Esophagus (tissue), 2 donors: ENCODE data around the gene TRAPPC10. TPM values are rescaled to one million over a fixed set of nuclear protein-coding genes. Genes with fewer than 3 reads are reported as not detected.

Source experiments
- H3K27ac ChIP-seq, 2 donors: one replicate each; pipeline ENCODE4 v1.5.1; 2013; ENCODE audit warnings: low read depth in 2 of 2, mild to moderate bottlenecking in 2 of 2, inconsistent platforms in 1 of 2, low read length in 1 of 2, moderate library complexity in 1 of 2
- H3K27me3 ChIP-seq, 2 donors: one replicate each; pipeline ENCODE4 v1.6.1; 2013; ENCODE audit warnings: low read length in 2 of 2, control low read depth in 1 of 2, mild to moderate bottlenecking in 1 of 2; ENCODE audit not compliant: insufficient read depth in 2 of 2, control insufficient read depth in 1 of 2
- H3K36me3 ChIP-seq, 2 donors: one replicate each; pipeline ENCODE4 v1.6.1; 2013; ENCODE audit warnings: low read length in 1 of 2; ENCODE audit not compliant: control insufficient read depth in 2 of 2, insufficient read depth in 2 of 2
- H3K4me1 ChIP-seq, 2 donors: one replicate each; pipeline ENCODE4 v1.6.1; 2013; ENCODE audit warnings: low read length in 1 of 2; ENCODE audit not compliant: control insufficient read depth in 2 of 2, insufficient read depth in 2 of 2
- H3K4me3 ChIP-seq, 2 donors: one replicate each; pipeline ENCODE4 v1.5.1; 2013; ENCODE audit warnings: low read length in 2 of 2, mild to moderate bottlenecking in 2 of 2, low read depth in 1 of 2, moderate library complexity in 1 of 2
- H3K9me3 ChIP-seq, 2 donors: one replicate each; pipeline ENCODE4 v1.6.1; 2013; ENCODE audit warnings: mild to moderate bottlenecking in 2 of 2, low read depth in 1 of 2, low read length in 1 of 2, moderate library complexity in 1 of 2; ENCODE audit not compliant: control insufficient read depth in 2 of 2, insufficient read depth in 1 of 2
- WGBS, 2 donors: extraction: QIAGEN DNeasy Blood & Tissue Kit; methylation state at CpG; one replicate each; pipeline ENCODE4 v1.1.7; 2013; 5-methylcytosine and 5-hydroxymethylcytosine counted together
- polyA plus RNA-seq, 2 donors: library from polyadenylated mRNA; stranded (reverse); fragments of 200-250 nt; gene quantifications; one replicate each; pipeline ENCODE4 v1.2.3, GENCODE V29; 2013
- donor health status: healthy with polysubstance abuse.
- donor health status: Bipolar disorder and iron deficiency.

Gene TRAPPC10
- polyA plus RNA-seq, 2 donors = 6.8 to 7.7 TPM

DNA sequence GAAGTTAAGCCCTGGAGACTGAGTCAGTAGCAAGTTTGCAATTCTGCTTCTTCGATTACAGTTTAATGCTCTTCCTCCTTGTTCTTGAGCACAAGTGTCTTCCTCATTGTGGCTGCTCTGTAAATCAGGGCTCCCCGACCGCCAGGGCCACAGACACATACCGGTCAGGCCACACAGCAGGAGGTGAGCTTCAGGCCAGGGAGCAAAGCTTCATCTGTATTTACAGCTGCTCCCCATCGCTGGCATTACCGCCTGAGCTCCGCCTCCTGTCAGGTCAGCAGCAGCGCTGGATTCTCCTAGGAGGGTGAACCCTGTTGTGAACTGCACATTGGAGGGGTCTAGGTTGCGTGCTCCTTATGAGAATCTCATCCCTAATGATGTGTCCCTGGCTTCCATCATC lies 1.7 kb upstream of the TRAPPC10 start:
- 75 to 79% methylated on average over 9 of the region's 9 CpGs for WGBS, 2 donors
- Histone ChIP-seq H3K27me3 (no peaks in the 10 kb centered on the region), H3K27ac (no peak overlapping the region), H3K36me3 (no peaks in the 10 kb centered on the region), H3K9me3 (no peaks in the 10 kb centered on the region), H3K4me3 (no peak overlapping the region), H3K4me1 (peaks cover 0 to 3% of the 10 kb centered on the region in 2 donors)

DNA sequence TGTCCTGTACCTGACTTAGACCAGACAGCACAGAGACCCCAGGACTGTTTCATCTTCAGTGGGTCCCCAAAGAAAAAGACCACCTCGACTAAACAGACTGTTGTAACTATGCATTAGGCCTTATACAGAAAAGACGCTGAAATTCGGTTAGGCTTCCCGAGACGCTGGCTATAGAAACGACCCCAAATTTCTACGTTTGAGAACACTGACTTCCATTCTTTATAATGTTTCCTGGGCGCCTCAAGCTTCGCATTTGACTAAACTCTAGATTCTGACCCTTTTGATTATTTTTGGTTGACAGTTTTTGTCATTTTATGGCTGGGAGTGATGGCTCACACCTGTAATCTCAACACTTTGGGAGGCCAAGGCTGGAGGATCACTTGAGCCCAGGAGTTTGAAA lies 986 bp upstream of the TRAPPC10 start:
- H3K9me3 ChIP-seq = no peaks in the 10 kb centered on the region
- H3K27ac ChIP-seq = no peak overlapping the region
- peak overlapping the region; percentile 94 to 96 for H3K4me3 ChIP-seq
- WGBS, 2 donors = 77 to 81% methylated on average over 9 of the region's 9 CpGs
- H3K4me1 ChIP-seq = peaks cover 0 to 3% of the 10 kb centered on the region in 2 donors
- no peaks in the 10 kb centered on the region for H3K27me3 ChIP-seq
- H3K36me3 ChIP-seq = no peaks in the 10 kb centered on the region

DNA sequence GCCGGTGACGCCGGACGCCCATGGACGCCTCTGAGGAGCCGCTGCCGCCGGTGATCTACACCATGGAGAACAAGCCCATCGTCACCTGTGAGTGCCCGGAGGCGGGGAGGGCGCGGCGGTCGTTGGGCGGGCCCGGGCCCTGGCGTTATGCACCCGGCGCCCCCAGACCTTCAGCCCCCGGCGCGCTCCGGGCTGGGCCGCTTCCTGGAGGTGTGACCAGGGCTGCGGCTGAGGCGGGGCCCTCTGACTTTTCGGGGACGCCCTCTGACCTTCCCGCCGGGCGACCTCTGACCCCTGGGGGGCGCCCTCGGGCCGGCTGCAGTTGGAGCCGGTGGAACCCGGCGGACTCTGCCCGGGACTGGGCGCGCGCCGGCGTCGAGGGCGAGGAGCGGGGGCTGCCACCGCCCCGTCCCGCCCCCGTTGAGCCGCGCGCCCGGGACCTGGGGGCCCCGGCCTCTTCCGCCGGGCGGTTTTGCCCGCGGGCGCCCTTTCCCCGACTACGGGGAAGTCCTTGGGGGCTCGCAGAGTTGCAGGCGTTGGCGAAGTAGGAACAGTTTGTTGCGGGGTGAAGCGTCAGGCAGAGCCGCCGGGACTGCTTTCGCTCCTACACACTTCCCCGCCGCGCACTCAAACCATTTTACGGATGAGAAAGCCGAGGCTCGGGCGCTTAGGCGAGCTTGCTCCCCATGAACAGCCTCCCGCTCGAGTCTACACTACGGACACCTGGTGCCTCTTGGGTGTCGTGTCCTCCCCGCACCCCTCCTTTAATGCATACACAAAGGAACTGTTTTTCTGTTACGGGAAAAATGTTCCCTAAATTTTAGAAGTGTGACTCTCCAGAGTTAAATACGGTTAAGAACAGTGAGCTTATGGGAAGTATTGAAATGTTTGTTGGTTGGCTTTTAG lies 618 bp downstream of the TRAPPC10 start:
- Histone ChIP-seq H3K36me3 (no peaks in the 10 kb centered on the region), H3K27ac (peak overlapping the region; percentile 96 to 97), H3K4me3 (peak overlapping the region; percentile 94 to 96), H3K4me1 (peaks cover 0 to 3% of the 10 kb centered on the region in 2 donors), H3K9me3 (no peaks in the 10 kb centered on the region), H3K27me3 (no peaks in the 10 kb centered on the region)
- 0% methylated on average over 54 to 87 of the region's 87 CpGs for WGBS, 2 donors

DNA sequence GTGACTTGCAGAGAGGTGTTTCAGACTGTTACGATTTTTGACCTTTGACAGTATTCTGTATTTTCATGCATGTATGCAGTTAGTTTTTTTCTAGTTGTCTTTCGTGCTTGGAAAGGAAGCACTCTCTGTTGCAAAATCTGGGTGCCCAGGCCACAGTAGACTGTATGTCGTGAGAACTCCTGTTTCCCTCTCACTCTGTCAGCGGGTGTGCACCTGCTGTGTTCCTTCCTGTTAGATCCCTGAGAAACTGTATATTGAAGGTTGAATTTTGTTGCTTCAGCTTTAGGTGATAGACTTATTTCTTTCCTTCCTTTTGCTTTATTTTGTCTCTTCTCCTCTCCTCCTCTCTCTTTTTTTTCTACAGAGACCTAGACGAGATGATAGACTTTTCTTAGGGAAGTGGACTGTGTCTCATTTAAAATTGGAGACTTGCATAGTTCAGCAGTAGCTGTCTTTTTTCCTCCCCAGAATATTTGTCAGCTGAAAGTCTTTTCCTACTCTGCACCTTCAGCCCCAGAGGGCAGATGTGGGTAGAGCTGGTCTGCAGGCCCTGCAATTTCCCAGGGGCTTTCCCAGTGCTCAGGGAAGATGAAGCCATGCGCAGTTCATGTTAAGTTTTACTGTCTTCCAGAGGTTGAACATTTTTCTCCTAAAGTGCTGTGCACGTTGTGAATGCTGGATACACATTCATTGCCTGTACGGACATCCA lies 1.4 kb downstream of the TRAPPC10 start:
- no peaks in the 10 kb centered on the region for H3K27me3 ChIP-seq
- 11 to 15% methylated on average over 8 of the region's 8 CpGs for WGBS, 2 donors
- peak overlapping the region; percentile 19 to 96 for H3K4me3 ChIP-seq
- H3K9me3 ChIP-seq = no peaks in the 10 kb centered on the region
- no peaks in the 10 kb centered on the region for H3K36me3 ChIP-seq
- H3K4me1 ChIP-seq = peaks cover 0 to 3% of the 10 kb centered on the region in 2 donors
- peak overlapping the region; percentile 35 to 96 for H3K27ac ChIP-seq

DNA sequence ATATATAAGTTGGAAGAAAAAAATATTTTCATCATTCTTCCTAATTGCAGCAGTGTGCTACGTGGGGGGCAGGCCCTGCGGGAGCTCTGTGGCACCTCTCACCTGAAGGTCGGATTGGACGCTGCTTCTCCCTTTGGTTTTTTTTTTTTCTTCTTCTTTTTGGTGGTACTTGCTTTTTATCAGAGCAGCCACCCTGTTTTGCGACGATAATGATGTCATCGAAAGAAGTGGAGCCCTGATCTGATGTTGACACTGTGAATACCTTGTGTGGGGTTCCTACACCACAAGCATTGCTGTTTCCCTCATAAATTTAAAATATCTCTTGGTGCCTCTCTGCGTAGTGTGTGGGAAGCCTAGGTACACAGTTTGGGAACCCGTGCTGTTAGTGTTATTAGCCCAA lies 5.5 kb downstream of the TRAPPC10 start:
- H3K36me3 ChIP-seq = no peaks in the 10 kb centered on the region
- no peak overlapping the region for H3K4me3 ChIP-seq
- H3K27ac ChIP-seq = no peak overlapping the region
- H3K4me1 ChIP-seq = peaks cover 0 to 3% of the 10 kb centered on the region in 2 donors
- H3K27me3 ChIP-seq = no peaks in the 10 kb centered on the region
- no peaks in the 10 kb centered on the region for H3K9me3 ChIP-seq
- 91 to 93% methylated on average over 9 of the region's 9 CpGs for whole genome bisulfite sequencing, 2 donors

DNA sequence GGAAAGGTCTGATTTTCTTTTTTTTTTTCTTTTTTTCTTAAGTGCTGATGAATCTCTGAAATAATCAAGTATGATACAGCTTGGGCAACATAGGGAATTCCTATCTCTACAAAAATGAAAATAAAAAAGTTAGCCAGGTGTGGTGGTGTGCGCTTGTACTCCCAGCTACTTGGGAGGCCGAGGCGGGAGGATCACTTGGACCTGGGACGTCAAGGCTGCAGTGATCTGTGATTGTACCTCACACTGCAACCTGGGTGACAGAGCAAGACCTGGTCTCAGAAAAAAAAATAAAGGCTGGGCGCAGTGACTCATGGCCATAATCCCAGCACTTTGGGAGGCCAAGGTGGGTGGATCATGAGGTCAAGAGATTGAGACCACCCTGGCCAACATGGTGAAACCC lies 6.0 kb downstream of the TRAPPC10 start:
- Histone ChIP-seq H3K27ac (no peak overlapping the region), H3K36me3 (no peaks in the 10 kb centered on the region), H3K9me3 (no peaks in the 10 kb centered on the region), H3K4me1 (peaks cover 0 to 3% of the 10 kb centered on the region in 2 donors), H3K4me3 (no peak overlapping the region), H3K27me3 (no peaks in the 10 kb centered on the region)
- 94 to 95% methylated on average over 5 of the region's 5 CpGs for WGBS, 2 donors

DNA sequence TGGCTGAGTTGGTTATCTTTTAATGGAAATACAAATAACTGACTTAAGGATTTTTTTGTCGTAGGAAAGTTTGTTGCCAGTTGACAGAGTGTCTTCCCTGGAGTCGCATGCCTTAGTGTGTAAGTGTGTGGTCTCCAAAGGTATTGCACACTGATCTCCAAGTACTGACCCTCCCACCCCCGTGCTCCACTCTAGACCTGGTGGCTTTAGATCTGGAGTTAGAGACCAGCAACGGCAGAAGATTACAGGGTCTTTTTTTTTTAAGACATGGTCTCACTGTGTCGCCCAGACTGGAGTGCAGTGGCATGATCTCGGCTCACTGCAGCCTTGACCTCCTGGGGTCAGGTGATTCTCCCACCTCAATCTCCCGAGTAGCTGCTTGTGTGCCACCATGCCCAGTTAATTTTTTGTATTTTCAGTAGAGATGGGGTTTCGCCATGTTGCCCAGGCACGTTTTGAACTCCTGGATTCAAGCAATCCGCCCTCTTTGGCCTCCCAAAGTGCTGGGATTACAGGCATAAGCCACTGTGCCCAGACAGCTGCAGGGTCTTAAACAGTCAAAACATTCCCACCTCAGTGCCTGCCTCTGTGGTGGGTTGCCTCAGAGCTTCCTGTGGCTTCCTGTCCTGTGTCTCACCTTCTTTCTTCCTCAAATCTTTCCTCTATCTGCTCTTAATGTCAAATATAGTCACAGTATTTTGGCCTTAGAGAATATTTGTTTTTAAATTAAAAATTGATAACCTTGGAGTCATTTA lies 6.9 kb downstream of the TRAPPC10 start:
- no peak overlapping the region for H3K4me3 ChIP-seq
- WGBS, 2 donors = 80 to 84% methylated on average over 10 of the region's 10 CpGs
- no peaks in the 10 kb centered on the region for H3K27me3 ChIP-seq
- no peak overlapping the region for H3K27ac ChIP-seq
- H3K9me3 ChIP-seq = no peaks in the 10 kb centered on the region
- no peaks in the 10 kb centered on the region for H3K36me3 ChIP-seq
- H3K4me1 ChIP-seq = no peaks in the 10 kb centered on the region

DNA sequence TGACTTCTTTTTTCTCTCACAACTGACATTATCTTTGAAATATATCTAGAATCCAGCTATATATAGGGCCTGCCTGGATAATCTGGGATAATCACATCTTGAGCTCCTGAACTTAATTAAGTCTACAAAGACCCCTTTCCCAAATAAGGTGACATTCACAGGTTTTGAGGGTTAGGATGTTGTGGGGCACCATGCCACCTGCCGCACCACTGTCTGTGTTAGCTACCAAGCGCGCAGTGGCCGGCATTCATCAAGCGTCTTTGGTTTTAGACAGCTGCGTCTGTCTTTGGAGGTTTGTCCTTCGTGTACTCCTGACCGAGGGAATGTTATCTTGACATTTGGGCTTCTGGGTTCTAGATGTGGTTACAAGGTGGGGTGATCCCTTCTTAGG lies 7.5 kb downstream of the TRAPPC10 start:
- H3K27me3 ChIP-seq = no peaks in the 10 kb centered on the region
- 95 to 98% methylated on average over 8 of the region's 8 CpGs for WGBS, 2 donors

DNA sequence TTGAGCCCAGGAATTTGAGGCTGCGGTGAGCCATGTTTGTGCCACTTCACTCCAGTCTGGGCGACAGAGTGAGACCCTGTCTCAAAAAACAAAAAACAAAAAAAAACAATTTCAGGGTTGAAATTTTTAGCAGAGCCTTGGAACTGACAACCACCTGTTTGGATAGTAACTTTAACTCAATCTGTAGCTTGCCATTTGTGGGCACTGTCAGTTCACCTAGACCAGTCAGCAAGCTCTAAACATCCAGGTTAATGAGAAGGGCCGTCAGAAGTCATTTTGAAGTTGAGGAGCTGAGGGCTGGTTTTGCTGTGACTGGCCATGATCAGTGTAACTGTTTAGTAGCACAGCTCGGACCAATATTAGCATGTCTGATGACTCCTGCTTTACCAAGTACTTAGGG lies 8.4 kb downstream of the TRAPPC10 start:
- peaks cover 3% of the 10 kb centered on the region in 2 donors for H3K4me1 ChIP-seq
- 84 to 86% methylated on average over 4 of the region's 4 CpGs for WGBS, 2 donors
- no peak overlapping the region for H3K27ac ChIP-seq
- no peaks in the 10 kb centered on the region for H3K27me3 ChIP-seq
- no peak overlapping the region for H3K4me3 ChIP-seq
- no peaks in the 10 kb centered on the region for H3K36me3 ChIP-seq
- H3K9me3 ChIP-seq = no peaks in the 10 kb centered on the region

More for the DNA sequence above, 7.5 kb downstream of the TRAPPC10 start:
- Histone ChIP-seq H3K9me3 (no peaks in the 10 kb centered on the region), H3K27ac (no peak overlapping the region), H3K36me3 (no peaks in the 10 kb centered on the region), H3K4me1 (no peaks in the 10 kb centered on the region), H3K4me3 (no peak overlapping the region)
